Smooth muscle cell (in vitro differentiated cells): Measurements from ENCODE around the gene GAS2. TPM values are rescaled to one million over a fixed set of nuclear protein-coding genes. Genes with fewer than 3 reads are reported as not detected.

Experiments
- DNase-seq: peaks from one replicate; lab custom pipeline; 2025; ENCODE audit not compliant: unreplicated experiment; lab: John Stamatoyannopoulos, UW
- H2AFZ ChIP-seq: fragments of 200-600 bp; sonication (generic); 2 replicates; pipeline ENCODE4 v1.6.0; 2016; ENCODE audit warnings: antibody characterized with exemption, low read depth, mild to moderate bottlenecking
- H3F3A ChIP-seq: fragments of 200-600 bp; sonication (generic); 2 replicates; pipeline ENCODE4 v1.6.0; 2017; ENCODE audit warnings: antibody characterized with exemption, low read depth
- H3K27ac ChIP-seq: fragments of 200-600 bp; sonication (generic); 2 replicates; pipeline ENCODE4 v1.5.1; 2016; ENCODE audit warnings: low read depth, mild to moderate bottlenecking
- H3K27me3 ChIP-seq: fragments of 200-600 bp; sonication (generic); 2 replicates; pipeline ENCODE4 v1.6.1; 2016; ENCODE audit warnings: low read depth, mild to moderate bottlenecking
- H3K36me3 ChIP-seq: fragments of 200-600 bp; sonication (generic); 2 replicates; pipeline ENCODE4 v1.5.1; 2016; ENCODE audit warnings: low read depth
- H3K4me1 ChIP-seq: fragments of 200-600 bp; sonication (generic); 2 replicates; pipeline ENCODE4 v1.5.1; 2016; ENCODE audit warnings: low read depth
- H3K4me2 ChIP-seq: fragments of 200-600 bp; sonication (generic); 2 replicates; pipeline ENCODE4 v1.6.0; 2016; ENCODE audit warnings: mild to moderate bottlenecking
- H3K4me3 ChIP-seq: fragments of 200-600 bp; sonication (generic); 2 replicates; pipeline ENCODE4 v1.5.1; 2016; ENCODE audit warnings: mild to moderate bottlenecking
- H3K79me2 ChIP-seq: fragments of 200-600 bp; sonication (generic); 2 replicates; pipeline ENCODE4 v1.6.0; 2016; ENCODE audit warnings: low read depth, mild to moderate bottlenecking
- H3K9ac ChIP-seq: fragments of 200-600 bp; sonication (generic); 2 replicates; pipeline ENCODE4 v1.6.0; 2016; ENCODE audit warnings: low read depth
- H3K9me3 ChIP-seq: fragments of 200-600 bp; sonication (generic); replicated peaks from 2 replicates; pipeline ENCODE4 v1.5.1; 2016; ENCODE audit warnings: low read depth
- H4K20me1 ChIP-seq: fragments of 200-600 bp; sonication (generic); 2 replicates; pipeline ENCODE4 v1.6.0; 2016; ENCODE audit warnings: low read depth
- WGBS: methylation state at CpG from one replicate; pipeline ENCODE4 v1.1.7; 2016; ENCODE audit warnings: low lambda C conversion rate; 5-methylcytosine and 5-hydroxymethylcytosine counted together
- polyA plus RNA-seq: library from polyadenylated mRNA; unstranded; fragments of >200 nt; fragmentation: Nextera tagmentation; extraction: Ambion mirVana; gene quantifications from 2 replicates; pipeline ENCODE4 v1.2.1, GENCODE V29; 2016
- total RNA-seq: library from RNA; depleted of rRNA; stranded (reverse); fragments of >200 nt; gene quantifications from 2 replicates; pipeline ENCODE4 v1.2.3, GENCODE V29; 2014
- TF ChIP-seq, protein P1 (sequence below): fragments of 200-600 bp; sonication (generic); IDR thresholded peaks from 2 replicates; pipeline ENCODE4 v1.5.1; 2017; ENCODE audit warnings: borderline replicate concordance, mild to moderate bottlenecking, antibody characterized with exemption; ENCODE audit not compliant: insufficient read depth, poor library complexity, severe bottlenecking

Gene GAS2
- total and polyA plus RNA-seq, 2 experiments from 2014 or later, result 0.31 to 1.3 TPM

DNA sequence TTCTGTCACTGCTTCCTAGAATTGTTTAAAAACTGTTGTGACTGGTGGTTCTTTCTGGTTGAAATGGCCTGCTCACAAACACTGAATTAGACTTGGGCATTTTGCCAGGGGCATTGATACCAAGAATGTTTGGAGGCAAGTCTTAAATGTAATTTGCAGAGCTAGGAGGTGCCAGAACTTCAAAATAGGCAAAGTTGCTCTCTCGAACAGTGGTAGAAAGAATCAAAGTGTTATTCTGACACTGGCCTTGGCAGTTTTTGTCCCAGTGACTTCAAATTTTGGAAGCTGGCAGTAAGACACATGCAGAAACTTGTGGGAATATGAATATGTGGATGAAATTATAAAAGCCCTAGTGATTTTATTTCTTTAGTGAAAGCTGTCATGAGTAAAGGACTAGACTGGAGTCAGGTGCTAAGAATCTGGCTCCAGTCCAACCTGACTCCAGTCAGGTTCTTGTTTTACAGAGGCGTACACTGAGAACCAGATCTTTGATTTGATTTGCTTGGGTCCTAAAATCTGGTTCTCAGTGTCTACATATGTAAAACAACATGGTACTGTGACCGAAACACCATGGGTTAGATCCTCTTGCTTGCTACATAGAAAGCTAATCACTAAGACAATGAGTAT, 142.3 kb downstream of the GAS2 start:
- Histone ChIP-seq H3F3A (no peaks in the 10 kb centered on the region), H3K27ac (no peak overlapping the region), H3K4me3 (no peak overlapping the region), H3K79me2 (no peaks in the 10 kb centered on the region), H3K9ac (no peak overlapping the region), H3K27me3 (no peaks in the 10 kb centered on the region), H4K20me1 (no peaks in the 10 kb centered on the region), H3K36me3 (no peaks in the 10 kb centered on the region), H3K4me2 (no peak overlapping the region), H3K4me1 (no peaks in the 10 kb centered on the region), H3K9me3 (no peaks in the 10 kb centered on the region), H2AFZ (no peak overlapping the region)
- TF ChIP-seq, protein P1, sequence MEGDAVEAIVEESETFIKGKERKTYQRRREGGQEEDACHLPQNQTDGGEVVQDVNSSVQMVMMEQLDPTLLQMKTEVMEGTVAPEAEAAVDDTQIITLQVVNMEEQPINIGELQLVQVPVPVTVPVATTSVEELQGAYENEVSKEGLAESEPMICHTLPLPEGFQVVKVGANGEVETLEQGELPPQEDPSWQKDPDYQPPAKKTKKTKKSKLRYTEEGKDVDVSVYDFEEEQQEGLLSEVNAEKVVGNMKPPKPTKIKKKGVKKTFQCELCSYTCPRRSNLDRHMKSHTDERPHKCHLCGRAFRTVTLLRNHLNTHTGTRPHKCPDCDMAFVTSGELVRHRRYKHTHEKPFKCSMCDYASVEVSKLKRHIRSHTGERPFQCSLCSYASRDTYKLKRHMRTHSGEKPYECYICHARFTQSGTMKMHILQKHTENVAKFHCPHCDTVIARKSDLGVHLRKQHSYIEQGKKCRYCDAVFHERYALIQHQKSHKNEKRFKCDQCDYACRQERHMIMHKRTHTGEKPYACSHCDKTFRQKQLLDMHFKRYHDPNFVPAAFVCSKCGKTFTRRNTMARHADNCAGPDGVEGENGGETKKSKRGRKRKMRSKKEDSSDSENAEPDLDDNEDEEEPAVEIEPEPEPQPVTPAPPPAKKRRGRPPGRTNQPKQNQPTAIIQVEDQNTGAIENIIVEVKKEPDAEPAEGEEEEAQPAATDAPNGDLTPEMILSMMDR, result no peak
- no peak for DNase-seq
- 90% methylated on average over 3 of the region's 3 CpGs for WGBS

DNA sequence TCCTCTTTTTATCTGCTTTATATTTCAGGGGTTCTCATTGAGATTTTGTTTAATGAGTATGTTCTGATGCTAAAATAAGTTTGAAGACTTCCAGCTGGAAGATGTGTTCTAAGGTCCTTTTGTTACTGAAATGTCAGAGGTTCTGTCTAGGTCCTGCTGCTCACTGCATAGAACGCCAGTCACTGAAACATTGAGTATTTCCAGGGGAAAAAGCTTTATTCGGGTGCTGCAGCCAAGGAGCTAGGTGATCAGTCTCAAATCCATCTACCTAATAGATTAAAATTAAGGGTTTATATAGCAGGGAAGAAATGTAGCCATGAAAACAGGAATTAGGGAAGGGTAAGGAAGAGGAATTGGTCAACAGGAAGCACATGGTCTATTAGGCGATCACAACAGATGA, 143.5 kb downstream of the GAS2 start:
- Histone ChIP-seq H4K20me1 (no peaks in the 10 kb centered on the region), H3K4me3 (no peak overlapping the region), H3K79me2 (no peaks in the 10 kb centered on the region), H3K4me1 (no peaks in the 10 kb centered on the region), H3K9ac (no peak overlapping the region), H3K36me3 (no peaks in the 10 kb centered on the region), H3F3A (no peaks in the 10 kb centered on the region), H3K27me3 (no peaks in the 10 kb centered on the region), H3K9me3 (no peaks in the 10 kb centered on the region), H3K4me2 (no peak overlapping the region), H3K27ac (no peak overlapping the region), H2AFZ (no peak overlapping the region)
- no peak for DNase-seq
- TF ChIP-seq, protein P1, result no peak
- WGBS, result 89% methylated on average over 3 of the region's 3 CpGs

DNA sequence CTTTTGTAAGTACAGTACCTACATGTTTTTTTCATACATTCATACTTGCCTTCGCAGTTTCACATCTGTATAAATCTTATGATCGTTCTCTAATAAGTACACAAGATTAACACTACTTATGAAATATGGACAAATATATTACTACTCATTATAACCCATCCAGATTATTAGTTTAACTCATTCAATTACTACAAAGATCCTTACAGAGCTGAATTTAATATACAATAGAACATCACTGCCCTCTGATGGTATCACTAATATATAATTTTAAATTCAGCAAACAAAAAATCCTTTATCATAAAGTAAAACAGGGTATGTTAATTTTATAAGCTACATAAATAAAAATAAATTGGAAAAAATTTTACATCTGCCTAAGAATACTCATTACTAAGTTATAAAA, 155.8 kb downstream of the GAS2 start:
- WGBS, result 95% methylated on average over 2 of the region's 2 CpGs
- Histone ChIP-seq H3F3A (no peaks in the 10 kb centered on the region), H3K4me2 (no peak overlapping the region), H3K27ac (no peak overlapping the region), H3K4me1 (no peaks in the 10 kb centered on the region), H3K79me2 (no peaks in the 10 kb centered on the region), H3K9ac (no peak overlapping the region), H4K20me1 (no peaks in the 10 kb centered on the region), H3K27me3 (no peaks in the 10 kb centered on the region), H3K4me3 (no peak overlapping the region), H3K9me3 (no peaks in the 10 kb centered on the region), H2AFZ (no peak overlapping the region), H3K36me3 (no peaks in the 10 kb centered on the region)
- DNase-seq, result no peak
- TF ChIP-seq, protein P1, result no peak

DNA sequence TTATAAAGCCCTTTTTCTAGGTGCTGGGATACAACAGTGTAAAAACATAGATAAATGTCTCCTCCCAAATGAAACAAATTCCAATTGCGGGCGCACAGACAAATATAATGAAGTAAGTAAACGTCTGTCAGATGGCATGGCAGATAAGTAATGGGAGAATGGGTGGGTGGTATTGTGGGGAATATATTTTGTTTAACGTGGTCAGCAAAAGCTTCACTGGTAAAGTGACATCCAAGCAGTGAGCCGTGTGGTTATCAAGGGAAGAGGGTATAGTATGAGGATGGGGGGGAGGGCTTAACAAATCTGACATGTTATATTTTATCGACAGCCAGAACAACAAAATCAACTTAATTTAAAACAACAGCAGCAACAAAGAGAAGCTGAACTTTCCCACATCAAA, 162.0 kb downstream of the GAS2 start:
- Histone ChIP-seq H3K79me2 (no peaks in the 10 kb centered on the region), H3K4me2 (no peak overlapping the region), H3K4me3 (peak overlapping the region; percentile 67), H3K9ac (no peak overlapping the region), H4K20me1 (no peaks in the 10 kb centered on the region), H3K4me1 (peaks cover 6% of the 10 kb centered on the region), H3F3A (no peaks in the 10 kb centered on the region), H3K27me3 (no peaks in the 10 kb centered on the region), H3K36me3 (no peaks in the 10 kb centered on the region), H2AFZ (no peak overlapping the region), H3K27ac (no peak overlapping the region), H3K9me3 (no peaks in the 10 kb centered on the region)
- TF ChIP-seq, protein P1, result no peak
- 81% methylated on average over 6 of the region's 6 CpGs for WGBS
- no peak for DNase-seq
